ENCODE data around the gene C20orf204. TPM values are rescaled to one million over a fixed set of nuclear protein-coding genes. Genes with fewer than 3 reads are reported as not detected.

Gene C20orf204
- polyA plus RNA-seq, 4 donors, result 0.91 to 2.4 (median 1.6) TPM

- no peaks in the 10 kb centered on the region for H3K27me3 ChIP-seq (ENCODE audit: control insufficient read depth in 3 of 3, insufficient read depth in 3 of 3, low read length in 3 of 3)
- H3K27ac ChIP-seq (ENCODE audit: low read depth in 1 of 3, low read length in 2 of 3), result no peak overlapping the region
- 88 to 92% (median 89%) methylated on average over 16 to 20 of the region's 20 CpGs for WGBS, 3 donors
Measured at GRCh38 chr20:64069209-64069613, 33.2 kb downstream of the C20orf204 start.

DNA sequence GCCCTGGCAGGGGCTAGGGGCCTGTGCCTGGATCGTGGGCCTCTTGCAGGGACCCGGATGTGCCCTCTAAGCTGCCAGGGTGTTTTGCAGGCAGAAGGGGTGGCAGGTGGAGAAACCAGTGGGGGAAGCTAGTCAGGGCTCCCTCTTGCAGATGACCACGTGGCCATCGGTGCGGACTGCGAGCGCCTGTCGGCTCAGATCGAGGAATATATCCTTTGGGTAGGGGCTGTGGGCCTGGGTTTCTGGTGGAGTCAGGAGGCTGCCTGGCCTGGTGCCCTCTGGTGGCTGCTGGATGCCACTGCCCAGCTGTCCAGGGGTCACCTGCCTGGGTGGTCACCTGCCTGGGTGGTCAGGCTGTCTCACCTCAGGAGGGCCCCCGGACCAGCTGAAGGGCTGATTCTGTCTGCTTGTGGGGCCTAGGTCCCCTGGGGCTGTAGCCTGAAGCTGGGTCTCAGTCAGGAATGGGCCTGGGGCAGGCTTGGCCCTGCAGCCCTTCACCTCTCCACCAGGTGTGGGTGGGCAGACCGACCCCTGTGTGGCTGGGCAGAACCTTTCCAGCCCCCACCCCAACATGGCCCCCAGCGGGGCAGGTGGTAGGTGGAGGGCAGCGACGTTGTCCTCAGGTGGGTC is 33.7 kb downstream of the C20orf204 start:
- 67 to 74% (median 67%) methylated on average over 14 of the region's 14 CpGs for WGBS, 3 donors
- no peak for FAIRE-seq

More at GRCh38 chr20:64069209-64069613, 33.2 kb downstream of the C20orf204 start:
- H3K4me3 ChIP-seq (ENCODE audit: low read depth in 1 of 3, low read length in 3 of 3), result no peak overlapping the region
- FAIRE-seq, result no peak
- H3K9me3 ChIP-seq (ENCODE audit: control insufficient read depth in 2 of 2, insufficient read depth in 1 of 2, low read depth in 1 of 2, low read length in 1 of 2), result no peaks in the 10 kb centered on the region
- no peak for DNase-seq
- H3K4me1 ChIP-seq (ENCODE audit: control insufficient read depth in 3 of 3, insufficient read depth in 2 of 3, low read depth in 1 of 3, low read length in 2 of 3), result peaks cover 0 to 7% (median 0%) of the 10 kb centered on the region in 3 donors
- peaks cover 0 to 39% (median 0%) of the 10 kb centered on the region in 3 donors for H3K36me3 ChIP-seq (ENCODE audit: control insufficient read depth in 3 of 3, insufficient read depth in 2 of 3, low read depth in 1 of 3, low read length in 3 of 3)

DNA sequence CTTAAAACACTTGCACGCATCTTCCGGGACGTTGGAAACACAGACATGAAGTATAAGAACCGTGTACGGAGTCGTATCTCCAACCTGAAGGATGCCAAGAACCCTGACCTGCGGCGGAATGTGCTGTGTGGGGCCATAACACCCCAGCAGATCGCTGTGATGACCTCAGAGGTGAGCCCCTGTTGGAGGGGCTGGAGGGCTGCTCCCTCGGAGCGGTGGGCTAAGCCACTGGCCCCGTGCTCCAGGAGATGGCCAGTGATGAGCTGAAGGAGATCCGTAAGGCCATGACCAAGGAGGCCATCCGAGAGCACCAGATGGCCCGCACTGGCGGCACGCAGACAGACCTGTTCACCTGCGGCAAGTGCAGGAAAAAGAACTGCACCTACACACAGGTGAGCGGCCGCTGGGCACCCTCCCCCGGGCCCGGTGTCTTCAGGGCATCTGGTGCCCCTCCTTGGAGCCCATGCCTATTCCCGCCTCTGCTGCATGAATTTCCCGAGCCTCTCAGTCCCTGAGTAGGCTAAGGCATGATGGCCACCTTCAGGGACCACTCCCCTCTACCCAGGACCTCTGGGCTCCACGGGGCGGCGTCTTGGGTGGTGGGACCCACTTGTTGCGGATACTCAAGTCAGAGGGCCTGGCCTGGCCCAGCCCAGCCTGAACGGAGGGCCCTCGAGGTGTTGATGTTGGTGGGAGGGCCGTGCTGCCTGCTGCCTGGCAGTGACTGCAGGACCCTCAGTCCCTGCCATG is 34.4 kb downstream of the C20orf204 start:
- DNase-seq (no peak), FAIRE-seq (no peak)
- WGBS, 3 donors, result 89 to 95% (median 91%) methylated on average over 31 of the region's 31 CpGs
- H3K4me3 ChIP-seq (ENCODE audit: low read depth in 1 of 3, low read length in 3 of 3), result no peak overlapping the region
- H3K27me3 ChIP-seq (ENCODE audit: control insufficient read depth in 3 of 3, insufficient read depth in 3 of 3, low read length in 3 of 3), result no peaks in the 10 kb centered on the region
- H3K36me3 ChIP-seq (ENCODE audit: control insufficient read depth in 3 of 3, insufficient read depth in 2 of 3, low read depth in 1 of 3, low read length in 3 of 3), result peaks cover 0 to 39% (median 0%) of the 10 kb centered on the region in 3 donors
- no peak overlapping the region for H3K27ac ChIP-seq (ENCODE audit: low read depth in 1 of 3, low read length in 2 of 3)
- peaks cover 0 to 6% (median 0%) of the 10 kb centered on the region in 3 donors for H3K4me1 ChIP-seq (ENCODE audit: control insufficient read depth in 3 of 3, insufficient read depth in 2 of 3, low read depth in 1 of 3, low read length in 2 of 3)
- H3K9me3 ChIP-seq (ENCODE audit: control insufficient read depth in 2 of 2, insufficient read depth in 1 of 2, low read depth in 1 of 2, low read length in 1 of 2), result no peaks in the 10 kb centered on the region

More for the DNA sequence above, 33.7 kb downstream of the C20orf204 start:
- H3K27ac ChIP-seq (ENCODE audit: low read depth in 1 of 3, low read length in 2 of 3), result no peak overlapping the region
- H3K4me1 ChIP-seq (ENCODE audit: control insufficient read depth in 3 of 3, insufficient read depth in 2 of 3, low read depth in 1 of 3, low read length in 2 of 3), result peaks cover 0 to 6% (median 0%) of the 10 kb centered on the region in 3 donors
- H3K4me3 ChIP-seq (ENCODE audit: low read depth in 1 of 3, low read length in 3 of 3), result no peak overlapping the region
- peaks cover 0 to 39% (median 0%) of the 10 kb centered on the region in 3 donors for H3K36me3 ChIP-seq (ENCODE audit: control insufficient read depth in 3 of 3, insufficient read depth in 2 of 3, low read depth in 1 of 3, low read length in 3 of 3)
- no peak for DNase-seq
- H3K27me3 ChIP-seq (ENCODE audit: control insufficient read depth in 3 of 3, insufficient read depth in 3 of 3, low read length in 3 of 3), result no peaks in the 10 kb centered on the region
- no peaks in the 10 kb centered on the region for H3K9me3 ChIP-seq (ENCODE audit: control insufficient read depth in 2 of 2, insufficient read depth in 1 of 2, low read depth in 1 of 2, low read length in 1 of 2)

DNA sequence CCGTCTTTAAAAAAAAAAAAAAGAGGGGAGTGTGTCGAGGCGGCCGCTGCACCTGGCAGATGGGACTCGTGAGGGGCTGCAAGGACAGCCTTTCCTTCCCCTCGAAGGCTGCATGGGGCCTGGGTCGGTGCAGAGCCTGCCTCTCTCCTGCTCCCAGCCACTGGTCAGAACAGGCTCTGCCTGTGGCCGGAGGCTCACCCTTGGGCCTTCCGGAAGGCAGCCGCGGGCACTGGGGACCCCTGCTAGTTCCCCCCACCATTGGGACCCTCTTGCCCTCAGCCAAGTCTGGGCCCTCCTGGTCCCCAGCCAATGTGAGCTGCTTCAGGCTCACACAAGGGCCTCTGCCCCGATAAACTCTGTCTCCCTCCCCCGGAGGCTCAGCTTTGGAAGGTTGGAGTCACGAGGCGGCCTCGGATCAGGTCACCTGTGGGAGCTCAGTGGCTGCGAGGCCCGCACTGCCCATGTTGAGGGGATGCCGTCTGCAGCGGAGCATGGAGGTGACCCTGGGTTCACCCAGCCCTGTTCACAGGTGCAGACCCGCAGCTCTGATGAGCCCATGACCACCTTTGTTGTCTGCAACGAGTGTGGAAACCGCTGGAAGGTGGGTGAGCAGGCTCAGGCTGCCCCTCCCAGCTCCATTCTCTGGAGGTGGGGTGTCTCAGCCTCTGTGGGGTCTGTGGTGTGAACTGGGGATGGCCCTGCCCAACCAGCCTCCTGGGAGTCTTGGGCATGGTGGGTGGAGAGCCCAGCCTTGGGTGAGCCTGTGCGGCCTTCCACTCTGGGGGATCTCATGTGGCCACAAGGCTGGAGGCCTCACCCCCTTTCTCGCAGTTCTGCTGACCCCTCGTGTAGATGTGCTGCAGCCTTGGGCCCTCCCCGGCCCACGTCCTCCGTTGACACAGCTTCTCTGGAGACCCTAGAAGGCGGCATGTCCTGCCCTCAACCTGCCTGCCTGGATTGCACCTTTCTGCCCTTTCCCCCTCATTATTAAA is 35.7 kb downstream of the C20orf204 start:
- peaks cover 0 to 39% (median 0%) of the 10 kb centered on the region in 3 donors for H3K36me3 ChIP-seq (ENCODE audit: control insufficient read depth in 3 of 3, insufficient read depth in 2 of 3, low read depth in 1 of 3, low read length in 3 of 3)
- H3K4me3 ChIP-seq (ENCODE audit: low read depth in 1 of 3, low read length in 3 of 3), result no peak overlapping the region
- WGBS, 3 donors, result 84 to 90% (median 88%) methylated on average over 28 to 30 of the region's 30 CpGs
- DNase-seq (no peak), FAIRE-seq (no peak)
- H3K4me1 ChIP-seq (ENCODE audit: control insufficient read depth in 3 of 3, insufficient read depth in 2 of 3, low read depth in 1 of 3, low read length in 2 of 3), result no peaks in the 10 kb centered on the region
- no peaks in the 10 kb centered on the region for H3K9me3 ChIP-seq (ENCODE audit: control insufficient read depth in 2 of 2, insufficient read depth in 1 of 2, low read depth in 1 of 2, low read length in 1 of 2)
- H3K27ac ChIP-seq (ENCODE audit: low read depth in 1 of 3, low read length in 2 of 3), result no peak overlapping the region
- no peaks in the 10 kb centered on the region for H3K27me3 ChIP-seq (ENCODE audit: control insufficient read depth in 3 of 3, insufficient read depth in 3 of 3, low read length in 3 of 3)

DNA sequence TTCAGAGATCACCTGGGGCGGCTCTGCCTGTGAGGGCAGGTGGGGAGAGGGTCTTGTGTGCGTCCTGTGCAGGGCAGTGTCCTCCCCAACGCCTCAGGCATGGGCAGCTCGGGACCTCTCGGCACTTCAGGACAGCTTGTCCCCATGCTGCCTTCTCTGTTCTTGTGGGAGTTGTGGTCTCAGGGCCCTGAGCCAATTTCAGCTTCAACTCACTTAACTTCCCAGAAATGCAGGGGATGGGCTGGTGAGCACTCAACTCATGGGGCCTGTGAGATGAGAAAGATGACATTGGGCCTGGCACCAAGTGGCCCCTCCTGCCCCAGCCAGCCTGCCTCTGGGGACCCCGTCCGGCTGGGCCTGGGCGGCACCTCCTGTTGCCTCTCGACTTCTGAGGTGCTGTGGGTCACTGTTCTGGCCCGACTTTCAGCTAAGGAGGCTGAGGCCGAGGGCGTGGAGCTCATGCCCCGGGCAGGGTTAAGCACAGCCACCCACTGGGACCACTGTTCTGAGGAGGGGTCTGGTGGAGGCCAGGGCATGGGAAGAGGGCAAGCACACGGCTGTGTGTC is 36.6 kb downstream of the C20orf204 start:
- FAIRE-seq (no peak), DNase-seq (no peak)
- H3K27me3 ChIP-seq (ENCODE audit: control insufficient read depth in 3 of 3, insufficient read depth in 3 of 3, low read length in 3 of 3), result no peaks in the 10 kb centered on the region
- no peak overlapping the region for H3K27ac ChIP-seq (ENCODE audit: low read depth in 1 of 3, low read length in 2 of 3)
- H3K4me1 ChIP-seq (ENCODE audit: control insufficient read depth in 3 of 3, insufficient read depth in 2 of 3, low read depth in 1 of 3, low read length in 2 of 3), result no peaks in the 10 kb centered on the region
- peaks cover 0 to 31% (median 0%) of the 10 kb centered on the region in 3 donors for H3K36me3 ChIP-seq (ENCODE audit: control insufficient read depth in 3 of 3, insufficient read depth in 2 of 3, low read depth in 1 of 3, low read length in 3 of 3)
- 80 to 83% (median 81%) methylated on average over 14 of the region's 14 CpGs for WGBS, 3 donors
- H3K9me3 ChIP-seq (ENCODE audit: control insufficient read depth in 2 of 2, insufficient read depth in 1 of 2, low read depth in 1 of 2, low read length in 1 of 2), result no peaks in the 10 kb centered on the region
- no peak overlapping the region for H3K4me3 ChIP-seq (ENCODE audit: low read depth in 1 of 3, low read length in 3 of 3)

DNA sequence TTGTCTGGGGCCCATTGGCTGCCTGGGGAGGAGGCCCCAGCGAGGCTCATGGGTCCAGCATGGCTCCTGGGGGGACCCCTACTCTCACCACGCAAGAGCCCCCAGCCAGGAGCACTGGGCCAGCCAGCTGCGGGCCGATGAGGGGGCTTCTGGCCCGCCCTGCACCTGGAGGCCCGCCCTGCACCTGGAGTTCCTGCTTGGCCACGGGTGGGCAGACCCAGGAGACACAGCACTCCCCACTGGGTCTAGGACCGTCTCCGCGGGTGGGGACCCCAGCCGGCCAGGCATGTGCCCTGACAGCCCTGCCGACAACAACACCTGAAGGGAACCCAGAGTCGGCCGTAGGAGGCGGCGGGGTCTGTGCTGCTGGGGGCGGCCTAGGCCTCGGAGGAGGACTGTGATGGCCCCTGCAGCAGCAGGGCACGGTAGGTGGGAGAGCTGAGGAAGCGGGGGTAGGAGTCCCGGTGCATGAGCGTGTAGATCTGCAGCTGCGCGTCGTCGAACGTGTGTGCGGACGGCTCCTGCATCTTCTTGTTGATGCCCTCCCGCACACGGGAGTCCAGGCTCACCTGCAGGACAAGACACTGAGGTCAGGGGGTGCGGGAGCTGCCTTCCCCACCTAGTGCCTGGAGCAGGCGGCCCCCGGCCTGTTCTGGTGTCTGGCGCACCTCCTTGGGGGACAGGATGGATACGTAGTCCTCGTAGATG is 37.6 kb downstream of the C20orf204 start:
- Histone ChIP-seq H3K4me1 (ENCODE audit: control insufficient read depth in 3 of 3, insufficient read depth in 2 of 3, low read depth in 1 of 3, low read length in 2 of 3) (peaks cover 0 to 3% (median 0%) of the 10 kb centered on the region in 3 donors), H3K27ac (ENCODE audit: low read depth in 1 of 3, low read length in 2 of 3) (no peak overlapping the region), H3K27me3 (ENCODE audit: control insufficient read depth in 3 of 3, insufficient read depth in 3 of 3, low read length in 3 of 3) (peaks cover 0 to 8% (median 0%) of the 10 kb centered on the region in 3 donors), H3K4me3 (ENCODE audit: low read depth in 1 of 3, low read length in 3 of 3) (no peak overlapping the region), H3K9me3 (ENCODE audit: control insufficient read depth in 2 of 2, insufficient read depth in 1 of 2, low read depth in 1 of 2, low read length in 1 of 2) (no peaks in the 10 kb centered on the region), H3K36me3 (ENCODE audit: control insufficient read depth in 3 of 3, insufficient read depth in 2 of 3, low read depth in 1 of 3, low read length in 3 of 3) (peaks cover 0 to 27% (median 0%) of the 10 kb centered on the region in 3 donors)
- 92 to 93% (median 93%) methylated on average over 27 to 37 of the region's 37 CpGs for WGBS, 3 donors
- DNase-seq (no peak), FAIRE-seq (no peak)

GRCh38 chr20:64074184-64074789 is 38.3 kb downstream of the C20orf204 start:
- DNase-seq, result no peak

More at GRCh38 chr20:64074184-64074789, 38.3 kb downstream of the C20orf204 start:
- no peak overlapping the region for H3K27ac ChIP-seq (ENCODE audit: low read depth in 1 of 3, low read length in 2 of 3)
- peaks cover 0 to 10% (median 0%) of the 10 kb centered on the region in 3 donors for H3K4me1 ChIP-seq (ENCODE audit: control insufficient read depth in 3 of 3, insufficient read depth in 2 of 3, low read depth in 1 of 3, low read length in 2 of 3)
- H3K27me3 ChIP-seq (ENCODE audit: control insufficient read depth in 3 of 3, insufficient read depth in 3 of 3, low read length in 3 of 3), result peaks cover 0 to 15% (median 0%) of the 10 kb centered on the region in 3 donors
- H3K36me3 ChIP-seq (ENCODE audit: control insufficient read depth in 3 of 3, insufficient read depth in 2 of 3, low read depth in 1 of 3, low read length in 3 of 3), result peaks cover 0 to 26% (median 0%) of the 10 kb centered on the region in 3 donors
- no peak overlapping the region for H3K4me3 ChIP-seq (ENCODE audit: low read depth in 1 of 3, low read length in 3 of 3)
- FAIRE-seq, result no peak
- 85 to 95% (median 90%) methylated on average over 28 of the region's 28 CpGs for WGBS, 3 donors
- H3K9me3 ChIP-seq (ENCODE audit: control insufficient read depth in 2 of 2, insufficient read depth in 1 of 2, low read depth in 1 of 2, low read length in 1 of 2), result no peaks in the 10 kb centered on the region

All from small intestine (tissue), 7 donors.